Measurements from ENCODE around the gene CABP1.

Gene CABP1

DNA sequence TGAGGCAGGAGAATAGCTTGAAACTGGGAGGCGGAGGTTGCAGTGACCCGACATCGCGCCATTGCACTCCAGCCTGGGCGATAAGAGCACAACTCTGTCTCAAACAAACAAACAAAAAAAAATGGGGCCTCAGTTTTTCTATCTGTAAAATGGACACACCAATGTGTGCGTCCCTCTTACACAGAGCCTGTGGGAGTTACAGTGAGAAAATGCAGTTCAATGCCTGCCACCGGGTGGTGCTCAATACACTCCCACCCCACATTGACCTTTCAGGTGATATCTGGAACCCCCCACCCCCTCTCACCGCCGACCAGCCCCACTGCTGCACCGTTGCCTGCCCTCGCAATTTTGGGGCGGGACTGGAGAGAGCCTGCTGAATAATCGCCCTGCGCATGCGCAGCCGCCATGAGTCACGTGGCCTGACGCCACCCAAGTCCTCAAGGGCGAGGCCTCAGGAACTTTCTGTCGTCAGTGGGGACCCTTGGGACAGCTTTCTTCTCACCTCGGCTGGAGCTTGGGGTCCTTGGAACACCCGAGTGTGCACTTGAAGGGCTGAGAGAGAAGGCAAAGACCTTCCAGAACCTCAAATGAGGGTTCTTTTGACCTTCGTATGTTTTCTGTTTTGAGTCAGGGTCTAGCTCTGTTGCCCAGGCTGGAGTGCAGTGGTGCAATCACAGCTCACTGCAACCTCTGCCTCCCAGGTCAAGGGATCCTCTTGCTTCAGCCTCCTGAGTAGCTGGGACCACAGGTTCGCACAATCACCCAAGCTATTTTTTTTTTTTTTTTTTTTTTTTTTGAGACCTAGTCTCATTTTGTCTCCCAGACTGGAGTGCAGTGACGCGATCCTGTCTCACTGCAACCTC, 14.6 kb upstream of the CABP1 start:
- no peak overlapping the region for H3K27ac ChIP-seq
- TF ChIP-seq, protein P1, sequence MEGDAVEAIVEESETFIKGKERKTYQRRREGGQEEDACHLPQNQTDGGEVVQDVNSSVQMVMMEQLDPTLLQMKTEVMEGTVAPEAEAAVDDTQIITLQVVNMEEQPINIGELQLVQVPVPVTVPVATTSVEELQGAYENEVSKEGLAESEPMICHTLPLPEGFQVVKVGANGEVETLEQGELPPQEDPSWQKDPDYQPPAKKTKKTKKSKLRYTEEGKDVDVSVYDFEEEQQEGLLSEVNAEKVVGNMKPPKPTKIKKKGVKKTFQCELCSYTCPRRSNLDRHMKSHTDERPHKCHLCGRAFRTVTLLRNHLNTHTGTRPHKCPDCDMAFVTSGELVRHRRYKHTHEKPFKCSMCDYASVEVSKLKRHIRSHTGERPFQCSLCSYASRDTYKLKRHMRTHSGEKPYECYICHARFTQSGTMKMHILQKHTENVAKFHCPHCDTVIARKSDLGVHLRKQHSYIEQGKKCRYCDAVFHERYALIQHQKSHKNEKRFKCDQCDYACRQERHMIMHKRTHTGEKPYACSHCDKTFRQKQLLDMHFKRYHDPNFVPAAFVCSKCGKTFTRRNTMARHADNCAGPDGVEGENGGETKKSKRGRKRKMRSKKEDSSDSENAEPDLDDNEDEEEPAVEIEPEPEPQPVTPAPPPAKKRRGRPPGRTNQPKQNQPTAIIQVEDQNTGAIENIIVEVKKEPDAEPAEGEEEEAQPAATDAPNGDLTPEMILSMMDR (conservative IDR thresholded peaks at IDR 0.05): peak; percentile 33

DNA sequence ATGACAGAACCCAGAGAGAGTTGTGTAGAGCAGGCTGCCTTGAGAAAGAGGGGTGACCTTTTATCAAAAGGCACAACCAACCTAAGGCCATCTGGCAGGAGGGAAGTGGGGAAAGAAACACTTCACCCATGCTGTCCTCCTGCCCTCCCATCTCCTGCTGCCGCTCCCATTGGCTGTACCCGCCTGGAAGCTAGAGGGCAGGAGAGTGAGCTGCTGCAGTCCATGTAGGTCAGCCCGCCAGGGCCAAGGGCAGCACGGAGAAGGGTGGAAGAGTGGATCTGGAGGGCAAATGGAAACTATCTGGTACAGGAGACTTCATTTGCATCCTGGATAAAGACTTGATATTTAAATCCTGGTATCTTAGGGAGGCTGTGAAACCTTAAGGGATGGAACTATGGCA, 11.5 kb upstream of the CABP1 start:
- TF ChIP-seq, protein P1 (conservative IDR thresholded peaks at IDR 0.05): 0 out of 2 replicates have a peak, but pooled peaks have one; percentile 8
- no peak overlapping the region for H3K27ac ChIP-seq

DNA sequence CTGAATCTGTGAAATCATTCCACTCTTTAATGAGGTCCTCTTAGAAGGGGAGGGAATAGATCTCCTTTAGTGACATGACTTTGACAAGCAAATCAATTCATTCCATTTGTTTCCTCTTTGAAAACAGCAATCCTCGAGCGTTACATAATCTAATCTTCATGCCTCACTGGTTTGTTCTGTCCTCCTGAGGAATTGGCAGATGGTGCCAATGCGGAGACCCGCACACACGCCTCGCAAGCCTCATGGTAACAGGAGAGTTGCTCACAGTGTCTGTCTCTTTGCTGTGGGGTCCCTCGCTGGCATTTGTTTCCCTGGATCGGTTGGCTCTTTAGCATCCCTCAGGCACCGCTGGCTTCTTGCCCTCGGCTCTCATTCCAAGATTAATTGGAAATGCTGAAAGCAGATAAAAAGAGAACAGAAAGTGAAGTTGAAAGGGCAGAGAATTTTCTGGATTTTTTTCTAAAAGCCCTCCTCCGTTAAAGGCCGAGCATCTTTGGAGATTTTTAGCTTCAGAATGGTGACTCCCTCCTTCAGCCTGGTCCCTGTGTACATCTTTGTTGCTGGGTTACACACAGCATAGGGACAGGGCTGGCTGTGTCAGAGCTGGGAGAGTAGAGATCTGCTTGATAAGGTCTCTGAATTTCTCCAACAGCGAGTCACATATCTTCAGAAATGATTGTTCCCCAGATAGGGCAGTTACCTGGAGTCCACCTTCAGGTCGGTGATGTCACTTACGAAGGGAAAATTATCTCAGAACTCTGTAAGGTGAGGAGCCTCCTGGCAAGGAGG, 10.1 kb upstream of the CABP1 start:
- no peak overlapping the region for H3K27ac ChIP-seq
- TF ChIP-seq, protein P1 (conservative IDR thresholded peaks at IDR 0.05): no peak

DNA sequence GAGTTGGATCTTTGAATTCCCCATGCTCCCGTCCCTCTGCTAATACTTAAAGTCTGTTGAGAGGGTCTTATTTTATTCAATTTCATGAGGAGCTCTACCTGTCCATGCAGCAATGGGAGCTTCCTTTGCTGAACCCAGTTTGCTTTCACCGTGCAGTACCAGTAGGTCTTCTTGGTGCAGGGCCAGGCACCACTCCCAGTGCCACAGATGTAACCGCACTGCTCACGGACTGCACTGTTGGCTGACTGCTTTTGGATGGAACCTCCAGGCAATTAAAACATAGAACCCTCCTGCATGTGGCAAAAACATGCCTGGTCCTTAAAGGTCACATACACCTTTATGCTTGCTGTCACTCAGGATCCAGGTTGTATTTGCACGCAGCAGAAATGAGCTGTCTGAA, 9.3 kb upstream of the CABP1 start:
- TF ChIP-seq, protein P1 (conservative IDR thresholded peaks at IDR 0.05): no peak
- H3K27ac ChIP-seq: no peak overlapping the region

DNA sequence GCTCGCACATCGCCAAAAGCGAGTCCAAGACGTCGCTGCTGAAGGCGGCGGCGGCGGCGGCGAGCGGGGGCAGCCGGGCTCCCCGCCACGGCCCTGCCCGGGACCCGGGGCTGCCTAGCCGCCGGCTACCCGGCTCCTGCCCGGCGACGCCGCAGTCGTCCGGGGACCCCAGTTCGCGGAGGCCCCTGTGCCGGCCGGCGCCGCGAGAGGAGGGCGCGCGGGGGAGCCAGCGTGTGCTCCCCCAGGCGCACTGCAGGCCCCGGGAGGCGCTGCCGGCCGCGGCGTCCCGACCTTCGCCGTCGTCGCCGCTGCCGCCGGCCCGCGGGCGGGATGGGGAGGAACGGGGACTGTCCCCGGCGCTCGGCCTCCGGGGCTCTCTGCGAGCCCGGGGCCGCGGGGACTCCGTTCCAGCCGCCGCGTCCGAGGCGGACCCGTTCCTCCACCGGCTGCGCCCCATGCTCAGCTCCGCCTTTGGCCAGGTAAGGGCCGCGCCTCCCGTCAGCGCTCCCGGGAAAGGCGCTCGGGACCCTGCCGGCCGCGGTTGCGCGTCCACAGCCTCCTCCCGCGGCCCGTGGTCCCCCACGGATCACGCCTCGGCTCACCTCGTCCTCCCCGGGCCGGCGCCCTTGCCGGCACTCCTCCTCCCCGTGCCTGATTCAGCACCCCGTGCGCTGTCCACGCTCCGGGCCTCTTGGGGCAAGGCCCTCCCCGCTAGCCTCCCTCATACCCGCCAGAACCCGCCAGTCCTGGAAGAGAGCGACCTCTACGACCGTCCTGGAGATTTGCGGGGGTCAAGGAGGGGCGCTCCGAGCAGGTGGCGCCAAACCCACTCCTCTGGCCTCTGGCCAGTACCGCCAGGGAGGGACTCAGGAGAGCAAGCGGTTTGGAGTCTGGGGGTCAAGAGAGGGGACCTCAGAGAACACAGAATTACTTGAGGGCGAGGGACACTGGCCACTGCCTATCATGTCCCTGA, 721 bp downstream of the CABP1 start:
- peak overlapping the region; percentile 51; the same call in 1 of the 2 replicates for H3K27ac ChIP-seq
- TF ChIP-seq, protein P1 (conservative IDR thresholded peaks at IDR 0.05): no peak

DNA sequence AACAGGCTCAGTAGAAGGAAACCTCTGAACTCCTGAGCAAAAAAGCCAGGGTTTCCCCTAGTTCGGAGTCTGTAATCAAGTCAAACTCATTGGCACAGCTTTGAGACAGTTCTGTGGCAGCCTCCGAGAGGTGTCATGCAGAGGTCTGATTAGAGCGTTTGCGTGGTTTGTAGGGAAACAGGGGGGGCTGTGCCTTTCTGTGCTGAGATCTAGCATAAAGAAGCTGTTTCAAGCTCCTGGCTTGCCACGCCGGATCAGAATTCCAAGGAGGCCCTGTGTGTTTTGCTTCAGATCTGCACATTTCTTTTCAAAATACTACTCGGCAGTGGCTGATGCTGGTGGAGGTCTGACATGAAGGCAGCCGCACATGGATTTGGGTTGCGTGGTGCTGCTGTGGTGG, 1.7 kb downstream of the CABP1 start:
- TF ChIP-seq, protein P1 (conservative IDR thresholded peaks at IDR 0.05): no peak
- H3K27ac ChIP-seq: no peak overlapping the region

All from VCaP (cell line).